GM21825 (cell line): Measurements from ENCODE around the gene SPTLC1.

ENCODE experiments used
- ATAC-seq: cut with Tn5 transposase; IDR thresholded peaks from one replicate; pipeline ENCODE4 v1.9.1; 2021; ENCODE audit warnings: mild to moderate bottlenecking, moderate library complexity; ENCODE audit not compliant: unreplicated experiment

Gene SPTLC1

DNA sequence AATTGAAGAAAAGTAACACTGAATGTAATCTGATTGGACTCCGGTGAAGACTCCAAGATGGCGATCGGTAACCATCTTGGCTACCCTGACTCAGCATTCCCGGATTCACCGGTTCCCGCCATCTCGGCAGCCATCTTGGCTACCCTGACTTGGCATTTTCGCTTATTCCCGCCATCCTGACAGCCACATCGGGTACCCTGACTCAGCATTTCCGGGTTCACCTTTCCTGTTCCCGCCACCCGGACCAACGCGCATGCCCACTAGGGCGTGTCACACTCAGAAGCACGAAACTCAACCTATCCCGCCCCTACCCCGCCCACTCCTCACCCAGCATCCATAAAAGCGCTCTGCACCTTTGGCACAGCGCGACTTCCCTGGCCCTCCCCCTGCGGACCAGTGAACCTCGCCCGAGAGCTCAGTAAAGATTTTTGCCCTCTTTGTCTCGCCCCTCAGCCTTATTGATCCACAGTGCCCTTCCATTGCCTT lies 17.2 kb downstream of the SPTLC1 start:
- no peak for ATAC-seq

DNA sequence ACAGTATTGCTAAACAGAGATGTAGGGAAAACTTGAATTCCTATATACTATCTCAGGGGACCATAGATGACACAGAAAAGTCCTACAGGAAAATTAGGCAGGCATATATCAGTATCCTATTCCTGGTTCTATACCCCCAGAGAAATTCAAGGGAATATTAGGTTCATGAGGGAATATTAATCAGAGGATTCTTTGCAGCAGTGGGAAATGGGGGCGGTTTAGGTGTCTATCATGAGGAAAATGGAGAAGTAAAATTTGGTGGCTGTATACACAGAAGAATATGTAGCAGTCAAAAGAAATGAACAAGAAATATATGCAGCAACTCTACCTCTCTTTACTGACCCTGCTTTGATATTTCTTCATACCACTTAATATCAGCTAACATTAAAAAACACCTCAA lies 20.0 kb downstream of the SPTLC1 start:
- no peak for ATAC-seq

DNA sequence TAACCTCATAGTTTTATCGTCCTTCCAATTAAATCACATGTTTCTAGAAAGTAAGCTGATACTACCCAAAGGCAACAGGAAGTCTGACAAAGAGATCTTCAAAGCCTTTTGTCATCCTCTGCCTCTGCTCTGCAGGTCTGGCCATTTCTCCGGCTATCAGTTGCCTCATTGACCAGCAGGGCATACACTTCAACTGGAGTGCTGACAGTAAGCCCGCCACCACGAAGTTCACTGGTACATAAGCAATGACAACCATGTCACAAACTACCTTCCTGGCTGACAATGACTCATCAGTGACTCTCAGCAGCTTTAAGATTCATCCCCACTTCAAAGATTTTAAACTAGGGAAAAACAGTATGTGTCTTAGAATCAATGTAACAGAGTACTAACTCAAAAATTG lies 20.6 kb downstream of the SPTLC1 start:
- no peak for ATAC-seq

DNA sequence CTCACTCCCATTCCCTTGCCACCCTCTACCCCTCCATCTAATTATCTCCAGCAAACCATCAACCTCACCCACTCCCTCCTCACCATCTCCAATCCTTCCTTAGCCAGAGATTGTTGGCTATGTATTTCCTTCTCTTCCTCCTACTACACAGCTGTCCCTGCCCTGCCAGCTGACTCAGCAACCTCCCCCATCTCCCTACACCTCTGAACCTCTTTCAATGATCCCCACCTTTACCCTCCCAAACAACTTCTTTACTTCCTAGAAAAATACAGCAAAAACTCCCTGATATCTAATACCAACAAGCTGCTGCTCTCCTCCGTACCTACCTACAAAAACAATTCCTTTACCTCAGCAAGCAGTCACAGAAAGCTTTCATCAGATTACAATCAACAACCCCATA lies 37.3 kb downstream of the SPTLC1 start:
- no peak for ATAC-seq

DNA sequence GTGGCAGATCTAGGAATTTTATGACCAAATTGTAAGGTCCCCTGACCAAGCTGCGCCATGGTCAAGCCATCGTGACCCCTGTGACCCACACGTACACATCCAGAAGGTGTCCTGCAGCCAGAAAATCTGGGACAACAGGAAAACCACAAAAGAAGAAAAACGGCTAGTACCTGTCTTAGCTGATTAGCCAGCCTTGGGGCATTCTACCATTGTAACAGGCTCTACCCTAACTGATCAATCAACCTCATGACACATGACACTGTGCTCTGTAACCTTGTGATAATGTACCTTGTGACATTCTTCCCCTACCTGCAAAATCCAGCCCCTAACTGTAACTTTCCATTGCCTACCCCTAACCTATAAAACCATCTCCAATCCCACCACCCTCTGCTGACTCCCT lies 43.6 kb downstream of the SPTLC1 start:
- no peak for ATAC-seq

DNA sequence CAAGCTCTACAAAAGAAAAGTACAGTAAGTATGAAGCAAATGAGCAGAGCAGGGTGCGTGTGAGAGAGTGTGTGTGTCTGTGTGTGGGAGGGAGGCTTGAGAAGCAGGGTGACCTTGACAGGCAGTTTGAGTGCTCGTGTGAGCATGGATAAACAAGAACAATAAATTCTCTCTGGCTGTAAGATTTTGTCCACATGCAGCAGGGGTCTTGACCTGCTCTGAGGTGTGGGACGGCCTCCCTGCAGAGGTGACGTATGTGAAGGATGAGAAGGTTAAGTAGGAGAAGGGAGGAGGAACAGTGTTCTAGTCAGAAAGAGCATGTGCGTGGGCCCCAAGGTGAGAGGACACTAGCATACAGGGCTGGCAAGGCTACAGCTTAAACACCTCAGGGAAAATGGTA lies 49.0 kb downstream of the SPTLC1 start:
- ATAC-seq = no peak

DNA sequence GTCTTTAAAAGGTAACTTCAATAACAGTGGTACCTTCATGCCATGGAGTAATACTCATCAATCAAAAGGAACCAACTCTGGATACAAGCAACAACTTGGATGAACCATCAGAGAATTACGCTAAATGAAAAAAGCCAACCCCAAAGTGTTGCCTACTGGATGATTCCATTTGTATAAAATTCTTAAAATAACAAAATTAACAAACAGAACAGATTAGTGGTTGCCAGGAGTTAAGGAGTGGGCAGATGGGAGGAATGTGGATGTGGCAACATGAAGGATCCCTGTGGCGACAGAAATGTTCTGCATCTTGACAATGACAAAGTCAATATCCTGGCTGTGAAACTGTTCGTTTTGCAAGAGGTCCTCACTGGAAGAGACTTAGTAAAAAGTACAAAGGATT lies 50.5 kb downstream of the SPTLC1 start:
- ATAC-seq = no peak

DNA sequence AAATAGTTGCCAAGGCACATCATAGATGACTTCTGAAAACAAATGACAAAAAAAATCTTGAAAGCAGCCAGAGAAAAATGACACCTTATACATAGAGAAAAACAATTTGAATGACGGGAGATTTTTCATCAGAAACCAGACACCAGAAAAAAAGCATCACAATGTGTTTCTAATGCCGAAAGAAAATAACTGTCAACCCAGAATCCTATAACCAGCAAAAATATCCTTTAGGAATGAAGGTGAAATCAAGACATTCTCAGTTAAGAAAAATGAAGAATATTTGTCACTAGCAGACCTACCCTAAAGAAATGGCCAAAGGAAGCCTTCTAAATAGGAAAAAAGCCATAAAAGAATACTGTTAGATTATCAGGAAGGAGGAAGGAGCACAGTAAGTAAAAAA lies 54.0 kb downstream of the SPTLC1 start:
- ATAC-seq = no peak

DNA sequence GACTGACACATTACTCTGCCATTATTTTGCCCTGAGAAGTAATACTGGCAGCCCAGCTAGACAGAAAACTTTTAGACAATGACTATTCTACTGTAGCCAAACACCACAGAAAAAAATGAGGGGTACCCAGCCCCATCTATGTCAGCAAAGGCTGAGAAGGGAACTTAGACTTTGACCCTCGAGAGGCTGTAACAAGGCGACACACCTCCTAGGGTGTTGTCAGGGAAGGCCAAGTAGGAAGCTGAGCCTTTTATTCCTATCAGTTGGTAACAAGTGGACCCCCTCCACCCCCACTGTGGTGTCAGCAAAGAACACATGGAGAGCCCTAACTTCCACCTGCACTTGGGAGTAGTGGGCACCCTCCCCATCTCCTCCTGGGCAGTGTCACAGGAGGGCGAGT lies 55.6 kb downstream of the SPTLC1 start:
- ATAC-seq = no peak

DNA sequence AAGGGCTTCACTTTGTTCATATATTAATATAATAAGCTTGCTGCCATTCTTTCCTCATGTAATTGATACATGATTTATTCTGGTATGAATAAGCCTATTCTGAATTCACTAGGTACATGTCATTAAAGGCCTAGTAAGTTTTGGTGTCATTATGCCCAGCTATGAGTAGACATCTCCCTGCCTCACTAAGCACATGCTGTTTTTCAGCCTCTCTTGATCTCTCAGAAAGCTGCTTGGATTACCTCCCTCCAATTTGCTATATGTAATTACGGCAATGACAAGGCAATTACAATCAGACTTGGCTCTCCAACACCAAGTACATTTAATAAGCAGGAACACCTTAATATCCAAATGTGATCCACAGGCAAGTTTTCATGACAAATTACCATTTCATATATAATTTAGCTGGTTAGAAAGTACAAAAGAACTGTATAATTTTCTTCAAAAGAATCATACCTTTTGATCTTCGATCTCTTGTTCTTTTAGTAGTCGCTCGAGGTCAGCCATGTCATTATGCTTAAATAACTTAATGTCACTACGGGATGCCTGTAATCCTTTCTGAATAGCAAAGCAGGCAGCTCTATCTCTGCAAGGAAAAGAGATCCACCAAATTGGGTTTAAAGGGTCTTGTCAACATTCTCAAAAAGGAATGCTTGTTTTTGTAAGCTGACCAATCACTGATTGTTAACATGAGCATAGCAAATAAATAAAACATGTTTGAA lies 56.3 kb downstream of the SPTLC1 start:
- no peak for ATAC-seq

DNA sequence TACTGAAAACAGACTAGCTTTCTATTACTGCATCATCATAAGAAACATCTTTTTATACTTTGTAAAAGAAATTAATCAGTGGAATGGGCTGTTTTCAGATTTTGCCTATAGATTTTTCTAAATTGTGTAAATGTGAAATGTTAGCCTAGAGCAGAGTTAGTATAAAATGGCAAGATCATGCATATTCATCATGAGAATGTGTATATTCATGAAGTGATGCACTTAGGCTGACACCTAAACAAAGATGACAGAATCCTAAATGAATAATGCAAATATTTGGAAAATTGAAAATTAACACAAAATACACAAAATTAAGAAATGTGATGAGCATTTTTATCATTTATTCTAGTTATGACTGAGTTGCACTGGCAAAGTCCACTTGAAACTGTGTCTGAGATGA lies 57.2 kb downstream of the SPTLC1 start:
- ATAC-seq = no peak

DNA sequence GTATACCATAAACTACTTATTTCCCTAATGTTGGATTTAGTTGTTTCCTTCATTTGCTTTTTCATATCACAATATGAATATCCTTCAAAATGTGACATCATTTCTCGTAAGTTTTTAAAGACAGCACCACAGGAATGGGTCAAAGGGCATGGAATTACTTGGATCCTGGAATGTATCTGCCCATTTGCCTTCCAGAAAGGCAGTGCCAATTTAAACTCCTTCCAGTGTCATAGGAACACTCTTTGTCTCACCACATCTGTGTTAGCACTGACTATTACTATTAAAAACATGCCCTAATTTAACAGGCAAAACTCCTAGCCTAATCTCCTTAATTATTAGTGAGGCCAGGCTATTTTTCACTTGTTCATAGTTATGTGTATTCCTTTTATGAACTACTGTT lies 58.0 kb downstream of the SPTLC1 start:
- no peak for ATAC-seq

DNA sequence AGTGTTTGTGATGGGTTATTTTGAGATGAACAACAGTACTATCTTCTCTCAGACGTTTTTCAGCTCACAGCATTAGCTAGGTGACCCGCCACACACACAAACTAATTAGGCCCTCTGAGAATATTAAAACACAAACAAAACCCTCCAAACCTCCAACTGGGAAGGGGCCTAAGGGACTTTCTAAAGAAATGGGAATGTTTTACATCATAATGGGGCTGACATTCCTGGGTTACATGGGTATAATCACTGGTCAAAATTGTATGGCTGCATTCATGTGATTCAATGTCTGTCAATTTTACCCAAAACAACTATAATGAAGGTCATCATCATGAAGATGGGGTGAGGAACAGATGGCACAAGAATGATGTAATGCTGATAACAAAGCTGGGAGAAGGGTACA lies 59.6 kb downstream of the SPTLC1 start:
- no peak for ATAC-seq

DNA sequence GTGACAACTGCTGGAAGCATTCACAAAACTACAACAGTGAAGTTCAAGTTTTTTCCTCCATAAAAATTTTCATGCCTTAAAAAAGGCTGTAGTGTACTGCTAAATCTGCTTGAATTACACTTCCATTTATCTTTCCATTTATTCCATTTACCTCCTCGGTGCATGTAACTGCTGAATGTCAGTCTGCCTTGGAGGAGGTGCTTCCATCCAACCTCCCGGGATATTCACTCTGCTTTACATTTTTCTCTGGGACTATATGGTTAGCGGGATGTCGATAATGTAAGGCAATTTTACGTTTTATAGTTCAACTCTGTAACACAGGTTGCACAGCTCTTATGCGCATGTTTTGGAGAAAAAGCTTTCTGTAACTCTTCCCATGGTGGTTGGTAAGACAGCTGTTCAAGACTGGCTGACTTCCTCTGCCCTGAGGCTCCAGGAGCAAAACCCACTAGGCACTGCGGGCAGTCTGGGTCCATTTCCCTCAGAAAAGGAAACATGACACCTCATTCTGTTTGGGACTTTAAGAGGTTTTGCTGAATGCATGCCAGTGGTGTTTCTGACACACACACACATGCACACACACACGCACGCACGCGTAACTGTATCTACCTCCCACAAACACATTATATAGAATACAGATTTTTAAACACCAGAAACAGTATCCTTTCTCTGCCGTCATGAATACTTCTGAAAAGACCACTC lies 66.1 kb downstream of the SPTLC1 start:
- ATAC-seq = no peak

DNA sequence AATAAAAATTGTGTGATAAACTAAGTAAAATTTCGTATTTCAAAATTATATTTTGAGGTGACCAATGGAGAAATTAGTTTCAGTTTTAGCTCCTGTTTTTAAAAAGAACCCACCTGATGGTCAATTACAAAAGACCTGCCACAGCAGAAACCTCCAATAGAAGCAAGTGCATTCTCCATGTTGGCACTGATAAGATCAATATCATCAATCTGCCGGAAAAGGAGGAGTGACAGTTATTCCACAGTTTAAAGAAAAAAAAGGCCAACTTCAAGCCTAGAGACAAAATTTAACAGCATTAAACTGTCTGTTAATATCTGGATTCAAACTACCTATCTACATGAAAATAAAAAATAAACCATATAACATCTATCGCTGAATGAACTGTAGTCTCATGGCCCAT lies 67.7 kb downstream of the SPTLC1 start:
- ATAC-seq = no peak

DNA sequence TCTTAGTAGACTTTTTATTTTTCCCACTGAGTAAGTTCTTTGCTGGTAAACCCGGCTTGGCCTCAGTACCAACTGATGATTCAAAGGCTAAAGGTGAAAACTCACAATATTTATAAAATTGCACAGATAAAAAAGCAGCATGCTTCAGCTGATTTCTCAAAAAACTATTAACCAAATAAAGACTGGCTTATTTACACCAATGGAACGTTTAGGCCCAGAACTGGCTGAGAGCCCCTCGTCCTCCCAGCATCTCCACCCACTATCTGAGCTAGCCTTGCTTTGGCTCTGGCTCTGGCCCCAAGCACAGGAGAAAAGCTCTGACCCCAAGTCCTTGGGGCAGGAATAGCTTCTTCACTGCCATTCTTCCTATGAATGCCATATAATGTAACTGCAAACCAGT lies 68.5 kb downstream of the SPTLC1 start:
- no peak for ATAC-seq

DNA sequence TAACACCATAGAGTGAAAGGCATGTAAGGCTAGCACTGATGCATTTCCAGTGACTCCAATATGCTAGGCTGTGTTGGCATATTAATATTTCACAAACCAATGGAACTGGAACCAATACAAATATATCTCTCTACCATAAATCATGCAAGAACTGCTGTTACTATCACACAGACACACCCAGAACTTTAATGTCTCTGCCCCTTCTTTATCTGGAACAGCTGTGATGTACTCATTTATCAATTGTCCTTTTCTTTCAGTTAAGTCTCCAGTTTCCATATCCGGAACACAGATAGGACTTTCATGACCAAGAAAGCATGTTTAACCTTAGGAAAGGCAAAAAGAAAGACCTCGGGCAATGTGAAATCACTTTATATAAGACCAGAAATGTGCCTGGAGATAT lies 70.3 kb downstream of the SPTLC1 start:
- ATAC-seq = no peak

DNA sequence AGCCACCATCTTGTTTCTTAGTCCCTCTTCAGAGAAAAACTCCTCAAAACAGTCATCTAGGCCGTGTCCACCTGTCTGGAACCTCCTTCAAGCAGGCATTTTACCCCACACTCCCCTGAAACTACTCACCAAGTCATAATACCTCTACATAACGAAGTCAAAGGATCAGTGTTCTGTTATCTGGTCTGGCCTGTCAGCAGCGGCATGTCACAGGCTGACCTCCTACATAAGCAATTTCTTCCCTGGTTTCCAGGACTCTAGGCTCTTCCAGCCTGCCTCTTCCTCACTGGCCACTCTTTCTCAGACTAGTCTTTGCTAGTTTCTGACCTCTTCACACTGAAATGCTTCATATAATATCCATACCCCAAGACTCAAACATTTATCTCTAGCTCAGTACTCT lies 72.2 kb downstream of the SPTLC1 start:
- no peak for ATAC-seq

DNA sequence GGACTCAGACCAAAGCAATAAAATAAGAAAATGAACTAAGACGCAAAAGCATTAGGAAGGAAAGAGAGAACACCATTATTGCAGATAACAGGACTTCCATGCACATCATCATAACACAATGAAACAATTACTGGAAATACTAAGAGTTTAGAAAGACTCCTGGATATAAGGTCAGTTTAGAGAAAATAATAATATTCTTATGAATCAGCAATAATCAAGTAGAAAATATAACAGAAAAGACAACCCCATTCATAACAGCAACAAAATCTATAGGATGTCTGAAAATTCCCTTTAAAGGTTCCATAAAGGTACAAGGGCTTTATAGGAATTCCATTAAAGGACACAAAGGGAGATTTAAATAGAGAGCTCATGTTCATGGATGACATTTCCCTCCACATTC lies 73.0 kb downstream of the SPTLC1 start:
- ATAC-seq = no peak

DNA sequence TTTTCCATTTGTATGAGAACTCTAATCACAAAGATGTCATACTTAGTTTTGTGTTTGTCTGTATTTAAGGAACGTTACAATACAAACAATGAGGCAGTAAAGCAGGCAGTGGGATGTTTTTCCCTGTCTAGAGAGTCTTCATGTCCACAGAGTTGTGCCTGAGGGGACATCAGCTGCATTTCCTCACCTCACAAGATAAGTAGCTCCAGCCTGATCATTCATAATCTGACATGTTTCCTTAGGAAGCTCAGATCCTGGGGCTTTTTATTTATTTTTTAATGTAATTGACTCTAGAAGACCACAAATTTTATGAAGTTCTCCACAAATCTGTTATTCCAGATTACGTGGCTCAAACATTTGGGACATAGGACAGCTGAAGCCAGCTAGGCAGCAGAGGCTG lies 78.5 kb downstream of the SPTLC1 start:
- ATAC-seq = no peak

DNA sequence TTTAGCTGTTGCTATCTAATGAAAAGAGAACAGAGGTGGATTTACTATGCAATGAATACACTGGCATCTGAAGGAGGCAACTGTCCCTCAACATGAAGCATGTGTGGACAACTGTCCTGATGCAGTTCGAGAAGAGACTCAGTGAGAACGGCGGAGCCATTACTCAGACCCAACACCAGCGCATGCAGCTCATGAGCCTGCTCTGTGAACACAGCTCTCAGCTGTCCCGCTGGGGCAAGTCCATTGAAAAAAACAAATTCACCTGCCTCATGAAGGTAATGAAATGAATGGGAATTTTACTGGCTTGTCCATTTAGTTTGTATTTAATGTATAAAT lies 78.8 kb downstream of the SPTLC1 start:
- ATAC-seq = no peak

DNA sequence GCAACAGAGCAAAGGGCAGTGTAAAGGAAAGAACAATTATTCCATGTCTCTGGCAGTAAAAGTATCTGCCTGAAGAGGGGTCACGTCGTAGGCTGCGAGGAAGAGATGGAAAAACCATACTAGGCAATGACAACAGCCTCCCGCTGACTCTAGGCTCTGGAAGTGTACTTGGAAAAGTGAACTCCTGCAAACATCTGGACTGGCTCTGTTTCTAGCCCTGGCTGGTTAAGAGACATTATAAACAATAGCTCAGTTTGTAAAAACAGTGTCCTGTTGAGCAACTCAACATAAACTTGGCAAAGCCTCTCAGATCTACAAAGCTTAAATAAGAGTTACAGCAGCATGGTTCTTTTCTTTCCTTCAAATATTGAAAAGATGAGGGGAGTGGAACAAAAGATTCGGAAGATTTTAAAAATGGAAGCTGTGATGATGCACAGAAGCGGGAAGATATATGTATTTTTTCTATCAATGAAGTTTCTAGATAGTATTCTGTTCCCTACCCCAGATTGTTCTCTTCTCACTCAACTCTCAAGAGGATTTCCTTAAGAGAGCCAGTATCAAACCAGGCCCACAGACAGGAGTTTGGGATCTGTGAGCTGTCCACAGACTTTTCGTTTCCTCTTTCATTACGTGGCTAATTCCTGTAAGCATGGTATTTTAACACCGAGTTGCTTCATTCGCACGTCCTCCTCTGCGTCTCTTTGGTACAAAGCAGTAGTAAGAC lies 79.4 kb downstream of the SPTLC1 start:
- ATAC-seq = no peak
